GM23338 (cell line): ENCODE data around the gene AGFG2. TPM values are rescaled to one million over a fixed set of nuclear protein-coding genes. Genes with fewer than 3 reads are reported as not detected.

Experiments used
- ATAC-seq: fragments of 200-7000 bp; cut with Tn5 transposase; 3 replicates; pipeline ENCODE4 v1.9.1; 2020
- DNase-seq: peaks from one replicate; pipeline ENCODE4 v3.0.0-alpha.2; 2015; ENCODE audit warnings: low spot score
- H2AFZ ChIP-seq: fragments of 200-600 bp; sonication (generic); 2 replicates; pipeline ENCODE4 v1.8.0; 2016; ENCODE audit warnings: antibody characterized with exemption, mild to moderate bottlenecking, moderate library complexity
- H3F3A ChIP-seq: fragments of 200-600 bp; sonication (generic); replicated peaks from 2 replicates; pipeline ENCODE4 v1.8.0; 2017; ENCODE audit warnings: antibody characterized with exemption, mixed run types, low read depth
- H3K27ac ChIP-seq: fragments of 200-600 bp; sonication (generic); 2 replicates; pipeline ENCODE4 v1.6.1; 2016; ENCODE audit warnings: low read depth
- H3K27me3 ChIP-seq: fragments of 200-600 bp; sonication (generic); 2 replicates; pipeline ENCODE4 v1.8.0; 2016; ENCODE audit warnings: mild to moderate bottlenecking, mixed run types, moderate library complexity; ENCODE audit not compliant: insufficient read depth
- H3K36me3 ChIP-seq: fragments of 200-600 bp; sonication (generic); 2 replicates; pipeline ENCODE4 v1.8.0; 2016; ENCODE audit warnings: mild to moderate bottlenecking; ENCODE audit not compliant: insufficient read depth
- H3K4me1 ChIP-seq: fragments of 200-600 bp; sonication (generic); 2 replicates; pipeline ENCODE4 v1.8.0; 2016; ENCODE audit warnings: mild to moderate bottlenecking, moderate library complexity; ENCODE audit not compliant: insufficient read depth
- H3K4me2 ChIP-seq: fragments of 200-600 bp; sonication (generic); 2 replicates; pipeline ENCODE4 v1.7.1; 2017; ENCODE audit warnings: mixed run types
- H3K4me3 ChIP-seq: fragments of 200-600 bp; sonication (generic); 2 replicates; pipeline ENCODE4 v1.6.1; 2016; ENCODE audit warnings: mixed run types
- H3K79me2 ChIP-seq: fragments of 200-600 bp; sonication (generic); replicated peaks from 2 replicates; pipeline ENCODE4 v1.8.0; 2017; ENCODE audit warnings: mild to moderate bottlenecking; ENCODE audit not compliant: insufficient read depth
- H3K9me2 ChIP-seq: fragments of 200-600 bp; sonication (generic); 2 replicates; pipeline ENCODE4 v1.8.0; 2017; ENCODE audit not compliant: insufficient read depth
- H4K20me1 ChIP-seq: fragments of 200-600 bp; sonication (generic); replicated peaks from 2 replicates; pipeline ENCODE4 v1.8.0; 2017; ENCODE audit warnings: mild to moderate bottlenecking; ENCODE audit not compliant: insufficient read depth
- H3K27ac Mint-ChIP-seq: 2 replicates; pipeline ENCODE4 v1.8.0; 2020; ENCODE audit warnings: inconsistent platforms, mild to moderate bottlenecking, moderate library complexity, mixed read lengths
- H3K27me3 Mint-ChIP-seq: 3 replicates; pipeline ENCODE4 v1.8.0; 2022; ENCODE audit warnings: low read depth, mild to moderate bottlenecking, moderate library complexity, mixed read lengths, inconsistent platforms; ENCODE audit not compliant: insufficient read depth, poor library complexity
- H3K36me3 Mint-ChIP-seq: 3 replicates; pipeline ENCODE4 v1.8.0; 2021; ENCODE audit warnings: low read depth, mild to moderate bottlenecking, inconsistent platforms, moderate library complexity, mixed read lengths
- H3K4me1 Mint-ChIP-seq: 3 replicates; pipeline ENCODE4 v1.8.0; 2020; ENCODE audit warnings: mild to moderate bottlenecking, inconsistent platforms, mixed read lengths
- H3K4me3 Mint-ChIP-seq: 3 replicates; pipeline ENCODE4 v1.8.0; 2021; ENCODE audit warnings: moderate library complexity, mild to moderate bottlenecking, inconsistent platforms, mixed read lengths
- H3K9me3 Mint-ChIP-seq: 3 replicates; pipeline ENCODE4 v1.8.0; 2020; ENCODE audit warnings: moderate library complexity, mild to moderate bottlenecking, inconsistent platforms, mixed read lengths
- CREB1 ChIP-seq: fragments of 250-450 bp; sonication (Bioruptor Pico); IDR thresholded peaks from 2 replicates; pipeline ENCODE4 v1.5.0; 2020; ENCODE audit warnings: low read depth, mild to moderate bottlenecking, moderate library complexity
- CTCF ChIP-seq, 2 experiments: fragments of 200-600 bp in 1 of 2; sonication (generic) in 1 of 2; conservative IDR thresholded peaks; 2 replicates each; pipeline versions ENCODE4 v1.5.1 to v1.6.1; 2016 to 2017; ENCODE audit warnings: antibody characterized with exemption in 2 of 2, low read depth in 2 of 2, mild to moderate bottlenecking in 2 of 2, moderate library complexity in 1 of 2
- ETS1 ChIP-seq: IDR thresholded peaks from 2 replicates; pipeline ENCODE4 v1.6.1; 2016; ENCODE audit warnings: antibody characterized with exemption
- EZH2 ChIP-seq: fragments of 200-600 bp; sonication (generic); IDR thresholded peaks from one replicate; pipeline ENCODE4 v1.8.0; 2017; ENCODE audit warnings: antibody characterized with exemption, mild to moderate bottlenecking, low read depth; ENCODE audit not compliant: unreplicated experiment
- EZH2phosphoT487 ChIP-seq: fragments of 200-600 bp; sonication (generic); IDR thresholded peaks from one replicate; pipeline ENCODE4 v1.8.1; 2018; ENCODE audit warnings: antibody characterized with exemption; ENCODE audit not compliant: unreplicated experiment
- JUNB ChIP-seq: IDR thresholded peaks from one replicate; pipeline ENCODE4 v1.6.1; 2016; ENCODE audit warnings: antibody characterized with exemption; ENCODE audit not compliant: unreplicated experiment
- NANOG ChIP-seq: IDR thresholded peaks from 2 replicates; pipeline ENCODE4 v1.6.1; 2016; ENCODE audit warnings: antibody characterized with exemption, borderline replicate concordance
- POLR2AphosphoS5 ChIP-seq: IDR thresholded peaks from 2 replicates; pipeline ENCODE4 v1.6.1; 2016; ENCODE audit warnings: antibody characterized with exemption, low read depth
- STAT1 ChIP-seq: IDR thresholded peaks from one replicate; pipeline ENCODE4 v1.6.1; 2016; ENCODE audit warnings: antibody characterized with exemption; ENCODE audit not compliant: unreplicated experiment
- ZNF114 ChIP-seq: fragments of 250-450 bp; sonication (Bioruptor Pico); IDR thresholded peaks from 2 replicates; pipeline ENCODE4 v1.5.0; 2020; ENCODE audit warnings: mild to moderate bottlenecking, moderate library complexity
- ZNF331 ChIP-seq: fragments of 250-450 bp; sonication (Bioruptor Pico); IDR thresholded peaks from 2 replicates; pipeline ENCODE4 v1.5.0; 2020; ENCODE audit warnings: low read depth, mild to moderate bottlenecking, moderate library complexity
- ZNF462 ChIP-seq: fragments of 250-450 bp; sonication (Bioruptor Pico); IDR thresholded peaks from 2 replicates; pipeline ENCODE4 v1.5.0; 2020; ENCODE audit warnings: mild to moderate bottlenecking, moderate library complexity
- polyA plus RNA-seq: library from polyadenylated mRNA; unstranded; fragments of >200 nt; fragmentation: Nextera tagmentation; extraction: Ambion mirVana; gene quantifications from 2 replicates; pipeline ENCODE4 v1.2.1, GENCODE V29; 2016
- total RNA-seq: library from RNA; depleted of rRNA; stranded (reverse); fragments of >200 nt; shearing (Covaris generic); gene quantifications from 2 replicates; pipeline ENCODE4 v1.2.3, GENCODE V29; 2014
- TF ChIP-seq, protein P1 (sequence below): IDR thresholded peaks from one replicate; pipeline ENCODE4 v1.6.1; 2018; ENCODE audit warnings: antibody characterized with exemption; ENCODE audit not compliant: unreplicated experiment

Gene AGFG2
- total and polyA plus RNA-seq, 2 experiments from 2014 or later = 2.3 to 8.9 TPM

DNA sequence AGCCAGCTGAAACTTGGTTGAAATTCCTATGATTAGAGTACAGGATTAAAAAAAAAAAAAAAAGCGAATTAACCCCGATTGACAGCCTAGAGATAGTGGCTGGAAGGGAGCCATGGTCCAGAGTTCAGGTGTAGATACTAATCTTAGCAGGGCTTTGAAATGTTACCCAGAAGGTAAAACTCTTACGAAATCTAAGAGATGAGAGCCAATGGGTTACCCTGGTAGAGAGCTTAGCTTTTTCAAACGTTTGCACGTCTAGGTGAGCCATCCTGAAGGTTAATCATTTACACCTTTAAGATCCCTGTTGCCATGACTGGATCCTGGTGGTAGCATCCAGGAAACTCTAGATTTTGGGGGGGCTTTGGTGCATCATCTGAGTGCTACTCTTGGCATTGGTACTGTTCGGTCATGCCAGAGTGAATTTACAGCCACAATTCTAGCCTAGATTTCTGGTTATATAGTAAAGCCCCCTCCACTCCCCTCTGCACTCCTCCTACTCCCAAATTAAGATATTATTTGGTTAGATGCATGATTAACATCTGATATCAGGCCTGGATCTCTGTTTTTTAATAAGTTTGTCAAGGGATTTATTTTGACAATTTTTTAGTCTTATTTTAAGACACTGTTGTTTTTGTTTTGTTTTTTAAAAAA is 1.2 kb downstream of the AGFG2 start:
- H3K36me3 Mint-ChIP-seq = no peaks in the 10 kb centered on the region
- peaks cover 42% of the 10 kb centered on the region for H3K4me1 ChIP-seq
- H4K20me1 ChIP-seq = 0 out of 2 replicates have a peak, but pooled peaks cover 2% of the 10 kb centered on the region
- TF ChIP-seq EZH2 (no peak), CTCF (conservative IDR thresholded peaks at IDR 0.05; ENCODE audit: low read depth in 2 of 2) (no peak), CREB1 (CRISPR knock-in tag) (no peak), ZNF462 (CRISPR knock-in tag) (no peak), EZH2phosphoT487 (no peak), JUNB (no peak), STAT1 (no peak), ETS1 (no peak), POLR2AphosphoS5 (no peak), NANOG (no peak), ZNF114 (CRISPR knock-in tag) (no peak), ZNF331 (CRISPR knock-in tag) (no peak)
- TF ChIP-seq, protein P1, sequence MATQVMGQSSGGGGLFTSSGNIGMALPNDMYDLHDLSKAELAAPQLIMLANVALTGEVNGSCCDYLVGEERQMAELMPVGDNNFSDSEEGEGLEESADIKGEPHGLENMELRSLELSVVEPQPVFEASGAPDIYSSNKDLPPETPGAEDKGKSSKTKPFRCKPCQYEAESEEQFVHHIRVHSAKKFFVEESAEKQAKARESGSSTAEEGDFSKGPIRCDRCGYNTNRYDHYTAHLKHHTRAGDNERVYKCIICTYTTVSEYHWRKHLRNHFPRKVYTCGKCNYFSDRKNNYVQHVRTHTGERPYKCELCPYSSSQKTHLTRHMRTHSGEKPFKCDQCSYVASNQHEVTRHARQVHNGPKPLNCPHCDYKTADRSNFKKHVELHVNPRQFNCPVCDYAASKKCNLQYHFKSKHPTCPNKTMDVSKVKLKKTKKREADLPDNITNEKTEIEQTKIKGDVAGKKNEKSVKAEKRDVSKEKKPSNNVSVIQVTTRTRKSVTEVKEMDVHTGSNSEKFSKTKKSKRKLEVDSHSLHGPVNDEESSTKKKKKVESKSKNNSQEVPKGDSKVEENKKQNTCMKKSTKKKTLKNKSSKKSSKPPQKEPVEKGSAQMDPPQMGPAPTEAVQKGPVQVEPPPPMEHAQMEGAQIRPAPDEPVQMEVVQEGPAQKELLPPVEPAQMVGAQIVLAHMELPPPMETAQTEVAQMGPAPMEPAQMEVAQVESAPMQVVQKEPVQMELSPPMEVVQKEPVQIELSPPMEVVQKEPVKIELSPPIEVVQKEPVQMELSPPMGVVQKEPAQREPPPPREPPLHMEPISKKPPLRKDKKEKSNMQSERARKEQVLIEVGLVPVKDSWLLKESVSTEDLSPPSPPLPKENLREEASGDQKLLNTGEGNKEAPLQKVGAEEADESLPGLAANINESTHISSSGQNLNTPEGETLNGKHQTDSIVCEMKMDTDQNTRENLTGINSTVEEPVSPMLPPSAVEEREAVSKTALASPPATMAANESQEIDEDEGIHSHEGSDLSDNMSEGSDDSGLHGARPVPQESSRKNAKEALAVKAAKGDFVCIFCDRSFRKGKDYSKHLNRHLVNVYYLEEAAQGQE = no peak
- H3K9me2 ChIP-seq = no peaks in the 10 kb centered on the region
- no peaks in the 10 kb centered on the region for H3K36me3 ChIP-seq
- H3K27me3 ChIP-seq = peaks cover 10% of the 10 kb centered on the region
- no peak overlapping the region for H3K27ac Mint-ChIP-seq
- no peak for DNase-seq
- no peak overlapping the region for H3K27ac ChIP-seq
- no peaks in the 10 kb centered on the region; the same call in 2 of the 3 replicates for H3K9me3 Mint-ChIP-seq
- H3F3A ChIP-seq = peaks cover 11% of the 10 kb centered on the region; the same call in 1 of the 2 replicates
- H3K4me2 ChIP-seq = peak overlapping the region; percentile 89
- H3K4me3 ChIP-seq = peak overlapping the region; percentile 71
- peaks cover 9% of the 10 kb centered on the region for H3K79me2 ChIP-seq
- peaks cover 46% of the 10 kb centered on the region for H3K4me1 Mint-ChIP-seq
- no peak for ATAC-seq
- peaks cover 33% of the 10 kb centered on the region for H3K27me3 Mint-ChIP-seq
- peak overlapping the region; percentile 73 for H3K4me3 Mint-ChIP-seq
- H2AFZ ChIP-seq = no peak overlapping the region
